GM23338 (cell line): ENCODE data around the gene TMPRSS3.

Source experiments
- CTCF ChIP-seq, 2 experiments: fragments of 200-600 bp in 1 of 2; sonication (generic) in 1 of 2; conservative IDR thresholded peaks; 2 replicates each; pipeline versions ENCODE4 v1.5.1 to v1.6.1; 2016 to 2017; ENCODE audit warnings: antibody characterized with exemption in 2 of 2, low read depth in 2 of 2, mild to moderate bottlenecking in 2 of 2, moderate library complexity in 1 of 2
- EZH2 ChIP-seq: fragments of 200-600 bp; sonication (generic); IDR thresholded peaks from one replicate; pipeline ENCODE4 v1.8.0; 2017; ENCODE audit warnings: antibody characterized with exemption, mild to moderate bottlenecking, low read depth; ENCODE audit not compliant: unreplicated experiment
- POLR2AphosphoS5 ChIP-seq: IDR thresholded peaks from 2 replicates; pipeline ENCODE4 v1.6.1; 2016; ENCODE audit warnings: antibody characterized with exemption, low read depth
- REST ChIP-seq: IDR thresholded peaks from one replicate; pipeline ENCODE4 v1.6.1; 2018; ENCODE audit warnings: antibody characterized with exemption; ENCODE audit not compliant: unreplicated experiment

- TF ChIP-seq CTCF (conservative IDR thresholded peaks at IDR 0.05; ENCODE audit: low read depth in 2 of 2), result no peak
- TF ChIP-seq POLR2AphosphoS5, result no peak
- TF ChIP-seq REST, result no peak
- TF ChIP-seq EZH2, result no peak
Observed at GRCh38 chr21:42390696-42391095, 5.2 kb downstream of the TMPRSS3 start.
